EL (cell line): ENCODE measurements around the gene HUWE1.
"Not testable (repeated sequence)": the region's sequence is repeated elsewhere in the genome, so short reads cannot be mapped to it uniquely, and the experiment has no call there.

Experiments
- DNase-seq: peaks from one replicate; pipeline ENCODE4 v3.0.0-alpha.2; 2016

Gene HUWE1

GRCh38 chrX:53686151-53686885 lies at the start of gene HUWE1:
HUWE1 (minus strand) TSS chrX:53686719; CDS start chrX:53654107, 32,612 bp downstream.
- peak; percentile 73 for DNase-seq

- no peak for DNase-seq
Measured at GRCh38 chrX:53732797-53733196, 46.3 kb upstream of the HUWE1 start.

- peak; percentile 13 for DNase-seq
Measured at GRCh38 chrX:53729751-53730150, 43.2 kb upstream of the HUWE1 start.

- DNase-seq = no peak
Measured at GRCh38 chrX:53728506-53728905, 42.0 kb upstream of the HUWE1 start.

- DNase-seq = no peak
Measured at GRCh38 chrX:53724872-53725271, 38.4 kb upstream of the HUWE1 start.

GRCh38 chrX:53723381-53723780 lies 36.9 kb upstream of the HUWE1 start:
- no peak for DNase-seq

GRCh38 chrX:53721610-53722009 lies 35.1 kb upstream of the HUWE1 start:
- DNase-seq = not testable (repeated sequence)

- DNase-seq = not testable (repeated sequence)
Measured at GRCh38 chrX:53719666-53720065, 33.1 kb upstream of the HUWE1 start.

GRCh38 chrX:53718073-53718472 lies 31.6 kb upstream of the HUWE1 start:
- DNase-seq = no peak

- DNase-seq = no peak
Measured at GRCh38 chrX:53717205-53717604, 30.7 kb upstream of the HUWE1 start.

- DNase-seq = peak; percentile 60
Measured at GRCh38 chrX:53716328-53717088, 30.0 kb upstream of the HUWE1 start.

GRCh38 chrX:53715346-53715924 lies 28.9 kb upstream of the HUWE1 start:
- no peak for DNase-seq

- DNase-seq = peak; percentile 51
Measured at GRCh38 chrX:53714580-53715345, 28.2 kb upstream of the HUWE1 start.

GRCh38 chrX:53713987-53714579 lies 27.6 kb upstream of the HUWE1 start:
- DNase-seq = no peak

- DNase-seq = peak; percentile 32
Measured at GRCh38 chrX:53711436-53711835, 24.9 kb upstream of the HUWE1 start.

- no peak for DNase-seq
Measured at GRCh38 chrX:53704854-53705253, 18.3 kb upstream of the HUWE1 start.

GRCh38 chrX:53704294-53704693 lies 17.8 kb upstream of the HUWE1 start:
- no peak for DNase-seq

GRCh38 chrX:53695946-53696549 lies 9.5 kb upstream of the HUWE1 start:
- no peak for DNase-seq

- DNase-seq = no peak
Measured at GRCh38 chrX:53694642-53695041, 8.1 kb upstream of the HUWE1 start.

GRCh38 chrX:53688300-53688699 lies 1.8 kb upstream of the HUWE1 start:
- no peak for DNase-seq

- peak; percentile 7 for DNase-seq
Measured at GRCh38 chrX:53685711-53686110, 808 bp downstream of the HUWE1 start.
